ENCODE results near the gene TMCO4.

Gene TMCO4

DNA sequence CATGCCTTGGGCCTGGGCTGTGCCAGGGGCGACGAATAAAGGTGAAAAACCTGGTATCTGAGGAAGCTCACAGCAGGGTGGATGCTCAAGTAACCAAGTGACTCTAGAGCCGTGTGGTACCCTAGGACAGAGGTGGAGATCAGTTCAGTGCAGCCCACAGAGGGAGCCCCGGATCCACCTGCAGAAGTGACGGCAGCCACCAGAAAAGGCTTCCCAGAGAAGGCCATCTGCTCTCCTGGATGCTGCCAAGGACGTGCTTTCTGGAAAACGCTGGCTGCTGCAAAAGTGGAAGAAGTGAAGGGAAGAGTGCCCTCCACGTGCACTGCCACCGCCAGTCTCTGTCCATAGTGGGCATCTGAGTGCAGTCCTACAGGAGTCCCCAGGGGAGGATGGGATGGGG, 27.7 kb downstream of the TMCO4 start:
- TF ChIP-seq POLR2AphosphoS5 (IDR thresholded peaks at IDR 0.05; ENCODE audit: low read depth, low read length) = no peak

DNA sequence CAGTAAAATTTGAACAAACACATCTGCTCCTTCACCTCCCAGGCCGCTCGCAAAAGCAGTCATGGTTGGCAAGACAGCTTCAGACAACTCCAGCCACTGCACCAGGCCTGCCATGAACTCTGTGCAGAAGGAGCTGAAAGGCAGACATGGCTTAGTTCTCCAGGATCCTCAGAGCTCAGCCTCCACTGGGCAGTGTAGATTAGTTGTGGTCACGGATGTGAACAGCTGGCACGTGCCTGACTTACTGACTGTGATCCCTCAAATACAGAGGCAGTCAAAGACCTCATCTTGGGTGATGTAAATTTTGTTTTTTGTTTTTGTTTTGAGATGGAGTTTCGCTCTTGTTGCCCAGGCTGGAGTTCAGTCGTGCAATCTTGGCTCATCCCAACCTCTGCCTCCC, 28.4 kb downstream of the TMCO4 start:
- TF ChIP-seq FOXP2 (optimal IDR thresholded peaks at IDR 0.05; ENCODE audit: borderline replicate concordance, extremely low read depth, extremely low read length, insufficient read depth) (no peak), POLR2AphosphoS5 (IDR thresholded peaks at IDR 0.05; ENCODE audit: low read depth, low read length) (no peak)
- TF ChIP-seq, protein P1, sequence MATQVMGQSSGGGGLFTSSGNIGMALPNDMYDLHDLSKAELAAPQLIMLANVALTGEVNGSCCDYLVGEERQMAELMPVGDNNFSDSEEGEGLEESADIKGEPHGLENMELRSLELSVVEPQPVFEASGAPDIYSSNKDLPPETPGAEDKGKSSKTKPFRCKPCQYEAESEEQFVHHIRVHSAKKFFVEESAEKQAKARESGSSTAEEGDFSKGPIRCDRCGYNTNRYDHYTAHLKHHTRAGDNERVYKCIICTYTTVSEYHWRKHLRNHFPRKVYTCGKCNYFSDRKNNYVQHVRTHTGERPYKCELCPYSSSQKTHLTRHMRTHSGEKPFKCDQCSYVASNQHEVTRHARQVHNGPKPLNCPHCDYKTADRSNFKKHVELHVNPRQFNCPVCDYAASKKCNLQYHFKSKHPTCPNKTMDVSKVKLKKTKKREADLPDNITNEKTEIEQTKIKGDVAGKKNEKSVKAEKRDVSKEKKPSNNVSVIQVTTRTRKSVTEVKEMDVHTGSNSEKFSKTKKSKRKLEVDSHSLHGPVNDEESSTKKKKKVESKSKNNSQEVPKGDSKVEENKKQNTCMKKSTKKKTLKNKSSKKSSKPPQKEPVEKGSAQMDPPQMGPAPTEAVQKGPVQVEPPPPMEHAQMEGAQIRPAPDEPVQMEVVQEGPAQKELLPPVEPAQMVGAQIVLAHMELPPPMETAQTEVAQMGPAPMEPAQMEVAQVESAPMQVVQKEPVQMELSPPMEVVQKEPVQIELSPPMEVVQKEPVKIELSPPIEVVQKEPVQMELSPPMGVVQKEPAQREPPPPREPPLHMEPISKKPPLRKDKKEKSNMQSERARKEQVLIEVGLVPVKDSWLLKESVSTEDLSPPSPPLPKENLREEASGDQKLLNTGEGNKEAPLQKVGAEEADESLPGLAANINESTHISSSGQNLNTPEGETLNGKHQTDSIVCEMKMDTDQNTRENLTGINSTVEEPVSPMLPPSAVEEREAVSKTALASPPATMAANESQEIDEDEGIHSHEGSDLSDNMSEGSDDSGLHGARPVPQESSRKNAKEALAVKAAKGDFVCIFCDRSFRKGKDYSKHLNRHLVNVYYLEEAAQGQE (IDR thresholded peaks at IDR 0.05; ENCODE audit: insufficient read depth in 1 of 2, low read depth in 2 of 2, low read length in 2 of 2) = no peak

DNA sequence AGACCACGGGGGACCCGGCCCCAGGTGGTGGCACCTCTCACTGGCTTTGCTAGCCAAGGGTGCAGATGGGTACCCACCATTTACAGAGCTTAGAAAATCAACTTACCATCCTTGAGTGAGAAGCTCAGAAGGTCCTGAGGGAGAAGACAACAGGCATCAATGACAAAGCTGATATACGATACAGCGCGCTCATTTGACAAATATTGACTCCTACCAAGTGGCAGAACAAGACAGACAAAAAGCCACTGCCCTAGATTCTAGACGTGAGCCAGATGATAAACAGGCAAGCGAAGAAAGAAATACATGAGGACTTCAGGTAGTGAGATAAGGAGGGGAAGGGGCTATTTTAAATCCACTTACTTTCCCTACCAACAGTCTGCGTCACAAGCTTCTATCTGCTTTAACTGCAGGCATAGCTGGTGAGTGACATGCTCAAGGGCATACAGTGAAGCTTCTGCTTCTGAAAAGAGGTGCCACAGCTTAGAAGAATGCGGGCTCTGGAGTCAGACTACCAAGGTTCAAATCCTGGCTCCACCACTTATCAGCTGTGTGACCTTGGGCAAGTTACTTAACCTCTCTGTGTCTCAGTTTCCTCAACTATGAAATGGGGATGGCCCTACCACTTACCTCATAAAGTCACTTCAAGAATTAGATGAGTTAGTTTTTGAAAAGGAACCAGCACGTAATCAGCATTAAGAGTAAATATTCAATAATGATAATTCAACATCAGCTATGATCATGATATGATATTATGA, 29.1 kb downstream of the TMCO4 start:
- TF ChIP-seq, protein P1 (IDR thresholded peaks at IDR 0.05; ENCODE audit: insufficient read depth in 1 of 2, low read depth in 2 of 2, low read length in 2 of 2) = no peak
- no peak for TF ChIP-seq FOXP2 (optimal IDR thresholded peaks at IDR 0.05; ENCODE audit: borderline replicate concordance, extremely low read depth, extremely low read length, insufficient read depth)
- no peak for TF ChIP-seq POLR2AphosphoS5 (IDR thresholded peaks at IDR 0.05; ENCODE audit: low read depth, low read length)
- no peak for TF ChIP-seq SIN3A (IDR thresholded peaks at IDR 0.05; ENCODE audit: borderline replicate concordance, insufficient read depth, low read length)
- TF ChIP-seq TAF1 (IDR thresholded peaks at IDR 0.05; ENCODE audit: borderline replicate concordance, insufficient read depth, low read length) = no peak

DNA sequence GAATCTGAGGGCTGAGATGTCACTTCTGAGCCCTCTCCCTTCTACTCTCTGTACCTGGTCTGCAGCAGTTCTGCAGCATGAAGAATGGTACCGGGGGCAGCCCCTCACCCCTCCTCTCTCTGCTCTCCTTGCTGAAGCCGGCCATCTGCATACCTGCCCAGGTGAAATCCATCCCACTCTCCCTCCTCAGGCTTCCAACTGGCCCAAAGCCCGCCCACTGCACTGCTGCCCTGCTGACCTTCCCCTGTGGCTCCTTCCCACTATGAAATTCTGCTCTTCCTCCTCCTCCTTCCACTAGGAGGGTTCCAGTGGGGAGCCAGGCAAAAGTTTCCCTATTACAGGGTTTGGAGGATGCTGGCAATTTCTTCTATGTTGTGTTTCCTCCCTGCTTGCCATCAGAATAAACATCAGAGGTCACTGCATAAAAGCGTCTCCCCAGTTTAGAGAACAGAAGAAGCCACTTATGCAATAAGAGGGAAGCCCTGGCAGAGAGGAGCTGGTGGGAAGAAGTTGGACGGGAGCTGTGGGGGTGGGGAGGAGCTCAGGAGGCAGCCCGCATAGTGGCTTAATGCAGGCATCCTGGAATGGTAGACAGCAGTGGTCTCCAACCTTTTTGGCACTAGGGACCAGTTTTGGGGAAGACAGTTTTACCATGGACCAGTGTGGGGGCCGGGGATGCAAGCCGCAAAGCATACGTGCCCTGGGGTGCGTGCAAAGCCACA, 30.3 kb downstream of the TMCO4 start:
- TF ChIP-seq FOXP2 (optimal IDR thresholded peaks at IDR 0.05; ENCODE audit: borderline replicate concordance, extremely low read depth, extremely low read length, insufficient read depth) (no peak), SIN3A (IDR thresholded peaks at IDR 0.05; ENCODE audit: borderline replicate concordance, insufficient read depth, low read length) (no peak), POLR2AphosphoS5 (IDR thresholded peaks at IDR 0.05; ENCODE audit: low read depth, low read length) (no peak), TAF1 (IDR thresholded peaks at IDR 0.05; ENCODE audit: borderline replicate concordance, insufficient read depth, low read length) (no peak)
- TF ChIP-seq, protein P1 (IDR thresholded peaks at IDR 0.05; ENCODE audit: insufficient read depth in 1 of 2, low read depth in 2 of 2, low read length in 2 of 2) = no peak

DNA sequence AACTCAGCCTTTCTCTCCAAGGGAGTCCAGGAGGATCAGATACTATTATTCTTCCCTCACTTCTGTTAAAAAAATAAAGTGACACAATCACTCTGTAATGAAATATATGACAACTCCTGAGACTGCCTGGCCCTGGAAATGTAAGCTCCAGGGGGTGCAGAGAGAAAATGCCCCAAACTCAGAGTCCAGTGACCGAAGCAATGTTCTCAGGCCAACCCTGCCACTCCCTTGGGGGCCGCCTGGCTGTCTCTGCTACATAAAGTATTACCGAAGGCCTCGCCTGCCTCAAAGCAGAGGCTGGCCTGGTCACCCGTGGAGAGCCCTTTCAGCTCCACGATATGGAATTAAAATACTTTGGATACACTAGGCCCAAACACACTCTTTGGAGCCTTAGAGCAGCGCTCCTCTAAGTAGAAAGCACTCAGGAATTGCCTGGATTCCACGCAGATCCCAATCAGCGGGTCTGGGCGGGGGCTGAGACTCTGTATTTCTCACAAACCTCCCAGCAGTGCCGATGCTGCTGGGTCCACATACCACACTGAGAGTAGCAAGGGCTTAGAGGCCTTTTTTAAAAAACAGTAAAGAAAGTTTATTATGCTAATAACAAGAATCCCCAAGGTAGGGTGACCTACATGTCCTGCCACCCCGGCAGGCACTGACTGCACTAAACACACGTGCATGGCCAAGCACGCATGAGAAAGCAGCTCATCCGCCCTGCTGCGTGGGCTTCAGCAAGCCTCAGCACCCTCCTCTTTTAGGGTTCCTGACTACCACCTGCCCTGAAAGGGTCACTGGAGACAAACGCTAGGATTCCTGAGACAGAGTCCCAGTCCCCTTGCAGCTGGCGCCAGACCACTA, 31.1 kb downstream of the TMCO4 start:
- TF ChIP-seq SIN3A (IDR thresholded peaks at IDR 0.05; ENCODE audit: borderline replicate concordance, insufficient read depth, low read length) (no peak), FOXP2 (optimal IDR thresholded peaks at IDR 0.05; ENCODE audit: borderline replicate concordance, extremely low read depth, extremely low read length, insufficient read depth) (no peak), TAF1 (IDR thresholded peaks at IDR 0.05; ENCODE audit: borderline replicate concordance, insufficient read depth, low read length) (no peak), POLR2AphosphoS5 (IDR thresholded peaks at IDR 0.05; ENCODE audit: low read depth, low read length) (no peak)
- TF ChIP-seq, protein P1 (IDR thresholded peaks at IDR 0.05; ENCODE audit: insufficient read depth in 1 of 2, low read depth in 2 of 2, low read length in 2 of 2) = no peak

Data from PFSK-1 (cell line).